Measurements from ENCODE around the gene CDH22.

Gene CDH22

GRCh38 chr20:46336735-46337134, 28.4 kb upstream of the CDH22 start:
- no peaks in the 10 kb centered on the region for H3K9me3 Mint-ChIP-seq
- no peaks in the 10 kb centered on the region for H3K36me3 Mint-ChIP-seq (ENCODE audit: insufficient read depth)
- DNase-seq (no peak), ATAC-seq (replicated peaks) (no peak)
- peaks cover 56 to 82% of the 10 kb centered on the region in 2 donors for H3K27me3 Mint-ChIP-seq
- no peaks in the 10 kb centered on the region for H3K4me1 Mint-ChIP-seq (ENCODE audit: low read depth in 2 of 2)
- H3K4me3 Mint-ChIP-seq = no peak overlapping the region
- H3K27ac Mint-ChIP-seq = no peak overlapping the region

DNA sequence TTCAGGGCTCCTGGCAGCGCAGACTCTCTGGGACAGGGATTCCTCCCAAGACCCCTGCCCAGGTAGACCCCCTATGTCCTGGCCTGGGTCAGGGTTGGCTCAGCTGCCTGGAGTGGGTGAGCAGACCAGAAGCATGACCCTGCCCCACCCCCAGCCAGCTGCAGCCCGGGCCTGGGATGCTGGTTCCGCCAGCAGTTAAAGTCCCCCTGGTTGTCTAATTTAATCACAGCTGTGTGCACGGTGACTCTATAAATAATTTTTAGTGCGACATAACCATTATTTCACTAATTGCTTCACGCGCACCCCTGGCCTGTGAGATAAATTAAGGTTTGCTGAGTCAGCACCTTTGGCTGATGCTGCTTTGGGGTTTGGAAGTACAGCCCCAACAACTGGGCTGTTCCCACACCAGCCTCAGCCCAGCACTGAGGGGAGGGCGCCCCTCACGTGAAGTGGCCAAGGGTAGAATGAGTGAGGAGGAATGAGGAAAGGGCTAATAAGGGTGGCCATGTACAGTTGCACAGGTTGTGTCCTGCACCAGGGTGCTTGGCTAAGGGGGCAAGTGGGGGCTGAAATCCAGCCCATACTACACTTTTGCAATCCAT, 26.1 kb upstream of the CDH22 start:
- Mint-ChIP-seq H3K4me1 (ENCODE audit: low read depth in 2 of 2) (no peaks in the 10 kb centered on the region), H3K36me3 (ENCODE audit: insufficient read depth) (no peaks in the 10 kb centered on the region), H3K9me3 (no peaks in the 10 kb centered on the region), H3K27ac (no peak overlapping the region), H3K27me3 (peaks cover 66 to 87% of the 10 kb centered on the region in 2 donors), H3K4me3 (no peak overlapping the region)
- ATAC-seq (replicated peaks) (no peak), DNase-seq (no peak)

DNA sequence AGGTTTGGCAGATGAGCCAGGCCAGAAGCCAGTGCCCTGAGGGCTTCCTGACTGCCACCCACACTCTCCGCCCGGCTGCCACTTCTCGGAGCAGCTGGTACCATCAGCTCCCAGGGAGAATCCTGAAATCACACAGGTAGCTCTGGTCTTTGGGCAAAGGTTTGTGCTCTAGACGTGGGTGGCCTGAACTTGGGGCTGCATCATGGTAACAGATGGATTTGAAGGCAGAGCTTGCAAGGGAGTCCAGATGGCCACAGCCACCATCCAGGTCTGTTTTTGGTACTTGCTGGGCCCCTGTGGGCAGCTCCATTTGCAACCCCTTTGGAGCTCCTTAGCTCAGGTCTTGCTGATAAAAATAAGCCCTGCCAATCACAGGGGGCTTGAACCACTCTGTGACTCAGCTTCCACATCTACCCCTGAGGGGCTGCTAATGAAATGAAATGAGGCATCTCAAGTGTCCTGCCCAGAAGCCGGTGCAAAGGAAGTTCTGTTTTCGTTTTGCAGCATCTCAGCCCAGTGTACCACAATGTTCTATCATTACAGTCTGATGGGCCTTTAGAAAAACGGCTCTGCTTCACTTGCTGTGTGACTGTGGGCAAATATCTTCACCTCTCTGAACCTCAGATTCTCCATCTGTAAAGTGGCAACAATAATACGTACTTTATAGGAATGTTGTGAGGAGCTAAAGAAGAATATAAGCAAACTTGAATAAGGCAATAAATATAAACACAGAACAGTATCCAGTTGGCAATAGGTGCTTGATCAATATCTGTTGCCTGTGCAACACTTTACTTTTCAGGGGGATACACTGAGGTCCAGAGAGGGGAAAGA, 25.1 kb upstream of the CDH22 start:
- no peak for DNase-seq
- H3K36me3 Mint-ChIP-seq (ENCODE audit: insufficient read depth) = peaks cover 2% of the 10 kb centered on the region
- no peaks in the 10 kb centered on the region for H3K9me3 Mint-ChIP-seq
- H3K27ac Mint-ChIP-seq = no peak overlapping the region
- no peak for ATAC-seq (replicated peaks)
- H3K4me1 Mint-ChIP-seq (ENCODE audit: low read depth in 2 of 2) = no peaks in the 10 kb centered on the region
- no peak overlapping the region for H3K4me3 Mint-ChIP-seq
- H3K27me3 Mint-ChIP-seq = peaks cover 67 to 88% of the 10 kb centered on the region in 2 donors

DNA sequence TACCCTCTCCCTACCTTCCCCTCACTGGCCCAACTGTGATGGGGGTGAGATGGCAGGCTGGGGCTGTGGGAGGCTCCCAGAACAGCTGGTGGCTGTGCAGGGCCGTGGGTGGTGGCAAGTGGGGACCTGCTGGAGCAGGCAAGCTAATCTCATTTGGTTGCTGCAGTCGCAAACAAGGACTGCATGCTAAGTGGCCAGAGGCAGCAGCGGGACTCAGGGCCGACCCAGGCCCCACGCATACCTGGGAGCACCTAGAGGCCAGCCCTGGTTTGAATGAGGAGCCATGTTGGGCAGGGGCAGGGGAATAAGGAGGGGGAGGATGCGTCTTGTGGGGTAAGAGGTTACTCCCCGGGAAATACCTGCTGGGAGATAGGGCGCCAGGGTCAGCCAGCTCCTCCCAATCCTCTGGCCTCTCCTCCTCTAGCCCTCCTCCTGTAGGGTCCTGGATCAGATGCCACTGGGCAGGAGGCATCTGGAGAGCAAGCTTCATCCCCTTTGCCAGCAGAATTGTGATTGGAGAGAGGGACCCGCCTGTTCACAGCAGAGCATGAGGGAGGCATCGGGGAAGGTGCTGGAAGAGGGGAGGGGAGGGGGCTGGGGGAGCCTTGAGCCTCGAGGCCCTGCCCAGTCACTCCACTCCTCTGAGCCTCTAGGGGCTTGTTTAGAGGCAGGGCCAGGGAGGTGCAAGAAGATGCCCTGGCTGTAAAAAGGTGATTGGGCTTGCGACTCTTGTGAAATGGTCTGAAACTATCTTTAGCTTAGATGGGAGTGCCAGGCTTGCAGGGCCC, 24.3 kb upstream of the CDH22 start:
- peaks cover 63 to 85% of the 10 kb centered on the region in 2 donors for H3K27me3 Mint-ChIP-seq

GRCh38 chr20:46331611-46332361, 23.5 kb upstream of the CDH22 start:
- Mint-ChIP-seq H3K4me1 (ENCODE audit: low read depth in 2 of 2) (no peaks in the 10 kb centered on the region), H3K27me3 (peaks cover 57 to 77% of the 10 kb centered on the region in 2 donors), H3K4me3 (no peak overlapping the region), H3K9me3 (no peaks in the 10 kb centered on the region), H3K27ac (no peak overlapping the region), H3K36me3 (ENCODE audit: insufficient read depth) (peaks cover 2% of the 10 kb centered on the region)
- ATAC-seq (replicated peaks) (no peak), DNase-seq (no peak)

More for the DNA sequence above, 24.3 kb upstream of the CDH22 start:
- DNase-seq = no peak
- no peak for ATAC-seq (replicated peaks)
- Mint-ChIP-seq H3K4me3 (no peak overlapping the region), H3K4me1 (ENCODE audit: low read depth in 2 of 2) (no peaks in the 10 kb centered on the region), H3K27ac (no peak overlapping the region), H3K36me3 (ENCODE audit: insufficient read depth) (peaks cover 2% of the 10 kb centered on the region), H3K9me3 (no peaks in the 10 kb centered on the region)

DNA sequence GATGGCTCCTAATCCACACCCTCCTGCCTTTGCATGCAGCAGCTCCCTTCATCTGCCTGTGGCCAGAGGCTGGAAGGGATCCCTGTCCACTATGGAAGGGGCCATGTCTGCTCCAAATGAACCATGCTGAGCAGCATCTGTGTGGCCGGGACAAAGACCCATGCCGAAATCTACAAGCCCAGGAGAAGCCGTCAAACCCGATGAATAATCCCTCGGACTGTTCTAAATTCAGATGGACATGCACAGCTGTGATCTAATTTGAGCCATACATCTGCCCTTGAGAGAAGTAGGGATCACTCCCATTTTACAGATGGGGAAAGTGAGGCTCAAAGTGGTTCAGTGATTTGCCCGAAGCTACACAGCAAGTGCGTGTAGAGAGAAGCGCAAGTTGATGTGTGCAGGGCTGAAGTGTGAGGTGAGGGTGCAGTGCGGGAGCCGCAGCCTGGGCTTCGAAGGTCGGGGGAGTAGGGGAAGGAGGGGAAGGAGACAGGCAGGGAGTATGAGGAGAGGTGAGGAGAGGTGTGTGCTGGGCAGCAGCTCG, 22.6 kb upstream of the CDH22 start:
- H3K27me3 Mint-ChIP-seq = peaks cover 54 to 77% of the 10 kb centered on the region in 2 donors
- H3K27ac Mint-ChIP-seq = no peak overlapping the region
- no peaks in the 10 kb centered on the region for H3K4me1 Mint-ChIP-seq (ENCODE audit: low read depth in 2 of 2)
- no peak overlapping the region for H3K4me3 Mint-ChIP-seq
- peaks cover 2% of the 10 kb centered on the region for H3K36me3 Mint-ChIP-seq (ENCODE audit: insufficient read depth)
- DNase-seq = no peak
- ATAC-seq (replicated peaks) = no peak
- H3K9me3 Mint-ChIP-seq = no peaks in the 10 kb centered on the region

GRCh38 chr20:46330072-46330763, 21.9 kb upstream of the CDH22 start:
- H3K4me3 Mint-ChIP-seq = no peak overlapping the region
- DNase-seq (no peak), ATAC-seq (replicated peaks) (no peak)
- no peak overlapping the region for H3K27ac Mint-ChIP-seq
- H3K9me3 Mint-ChIP-seq = no peaks in the 10 kb centered on the region
- H3K4me1 Mint-ChIP-seq (ENCODE audit: low read depth in 2 of 2) = no peaks in the 10 kb centered on the region
- H3K36me3 Mint-ChIP-seq (ENCODE audit: insufficient read depth) = peaks cover 2% of the 10 kb centered on the region
- H3K27me3 Mint-ChIP-seq = peaks cover 56 to 77% of the 10 kb centered on the region in 2 donors

GRCh38 chr20:46328200-46328882, 20.0 kb upstream of the CDH22 start:
- no peaks in the 10 kb centered on the region for H3K4me1 Mint-ChIP-seq (ENCODE audit: low read depth in 2 of 2)

GRCh38 chr20:46327557-46327956, 19.3 kb upstream of the CDH22 start:
- Mint-ChIP-seq H3K27me3 (peaks cover 47 to 71% of the 10 kb centered on the region in 2 donors), H3K27ac (no peak overlapping the region), H3K4me1 (ENCODE audit: low read depth in 2 of 2) (no peaks in the 10 kb centered on the region), H3K9me3 (no peaks in the 10 kb centered on the region), H3K36me3 (ENCODE audit: insufficient read depth) (peaks cover 2% of the 10 kb centered on the region), H3K4me3 (no peak overlapping the region)
- DNase-seq (no peak), ATAC-seq (replicated peaks) (no peak)

More at GRCh38 chr20:46328200-46328882, 20.0 kb upstream of the CDH22 start:
- H3K9me3 Mint-ChIP-seq = no peaks in the 10 kb centered on the region
- H3K27me3 Mint-ChIP-seq = peaks cover 48 to 71% of the 10 kb centered on the region in 2 donors
- H3K27ac Mint-ChIP-seq = no peak overlapping the region
- DNase-seq (no peak), ATAC-seq (replicated peaks) (no peak)
- H3K36me3 Mint-ChIP-seq (ENCODE audit: insufficient read depth) = peaks cover 2% of the 10 kb centered on the region
- H3K4me3 Mint-ChIP-seq = no peak overlapping the region

GRCh38 chr20:46325789-46326188, 17.5 kb upstream of the CDH22 start:
- no peak for ATAC-seq (replicated peaks)
- DNase-seq = no peak
- peaks cover 2% of the 10 kb centered on the region for H3K36me3 Mint-ChIP-seq (ENCODE audit: insufficient read depth)
- no peaks in the 10 kb centered on the region for H3K4me1 Mint-ChIP-seq (ENCODE audit: low read depth in 2 of 2)
- H3K9me3 Mint-ChIP-seq = no peaks in the 10 kb centered on the region
- H3K4me3 Mint-ChIP-seq = no peak overlapping the region
- H3K27ac Mint-ChIP-seq = no peak overlapping the region
- H3K27me3 Mint-ChIP-seq = peaks cover 58 to 71% of the 10 kb centered on the region in 2 donors

- Mint-ChIP-seq H3K9me3 (no peaks in the 10 kb centered on the region), H3K27me3 (peaks cover 58 to 72% of the 10 kb centered on the region in 2 donors), H3K36me3 (ENCODE audit: insufficient read depth) (peaks cover 2% of the 10 kb centered on the region), H3K4me1 (ENCODE audit: low read depth in 2 of 2) (no peaks in the 10 kb centered on the region), H3K27ac (no peak overlapping the region), H3K4me3 (no peak overlapping the region)
- no peak for DNase-seq
- ATAC-seq (replicated peaks) = no peak
These were observed 16.8 kb upstream of the CDH22 start for GRCh38 chr20:46324960-46325703.

Data from effector memory CD8-positive, alpha-beta T cell (primary cell).